ENCODE results near the gene GDPD4. TPM values are rescaled to one million over a fixed set of nuclear protein-coding genes. Genes with fewer than 3 reads are reported as not detected.

GDPD4 gene
- total RNA-seq, 1 experiment from 2014 or later: not detected

- ChIA-PET POLR2A (no interaction called here), CTCF (no interaction called here)
- Histone ChIP-seq H3K9me3 (ENCODE audit: control insufficient read depth, insufficient read depth, low read depth, low read length) (no peaks in the 10 kb centered on the region), H3K4me1 (ENCODE audit: control insufficient read depth, insufficient read depth, low read length) (no peaks in the 10 kb centered on the region), H3K4me3 (ENCODE audit: low read depth in 2 of 2, low read length in 2 of 2) (no peak overlapping the region), H3K27ac (ENCODE audit: low read length) (no peak overlapping the region), H3K27me3 (ENCODE audit: control insufficient read depth, insufficient read depth, low read length) (peaks cover 4% of the 10 kb centered on the region; the same call in 1 of the 2 replicates), H3K36me3 (ENCODE audit: control insufficient read depth, insufficient read depth, low read length) (no peaks in the 10 kb centered on the region)
- BruUV-seq (replicated peaks): no TSS peak
- no peak for DNase-seq (ENCODE audit: low read depth, low spot score)
- ATAC-seq: no peak
- intact Hi-C loops (cut with micrococcal nuclease; ENCODE audit: unreplicated experiment) (no loop called here), in situ Hi-C loops (cut with HindIII; ENCODE audit: low pct_unique_long_range_greater_than_20kb, low sequenced_read_pairs) (no loop called here)
- no peak for TF ChIP-seq SIN3A (IDR thresholded peaks at IDR 0.05; ENCODE audit: borderline replicate concordance, insufficient read depth, low read depth, low read length)
- TF ChIP-seq TCF7L2 (IDR thresholded peaks at IDR 0.05; ENCODE audit: low read depth, low read length): no peak
- TF ChIP-seq REST (IDR thresholded peaks at IDR 0.05; ENCODE audit: insufficient read depth in 1 of 2, low read depth in 2 of 2, low read length in 1 of 2): no peak
- no peak for TF ChIP-seq POLR2AphosphoS5 (IDR thresholded peaks at IDR 0.05; ENCODE audit: low read depth, low read length)
- TF ChIP-seq CTCF (IDR thresholded peaks at IDR 0.05): no peak
Observed at GRCh38 chr11:77230878-77231605, 70.4 kb downstream of the GDPD4 start.

GRCh38 chr11:77223797-77224196, 77.7 kb downstream of the GDPD4 start:
- H3K4me3 ChIP-seq (ENCODE audit: low read depth in 2 of 2, low read length in 2 of 2): no peak overlapping the region
- peaks cover 10% of the 10 kb centered on the region; the same call in 1 of the 2 replicates for H3K27me3 ChIP-seq (ENCODE audit: control insufficient read depth, insufficient read depth, low read length)
- DNase-seq (ENCODE audit: low read depth, low spot score) (no peak), ATAC-seq (no peak)
- H3K27ac ChIP-seq (ENCODE audit: low read length): no peak overlapping the region
- POLR2A ChIA-PET: no interaction called here
- in situ Hi-C loops (cut with HindIII; ENCODE audit: low pct_unique_long_range_greater_than_20kb, low sequenced_read_pairs): no loop called here
- H3K36me3 ChIP-seq (ENCODE audit: control insufficient read depth, insufficient read depth, low read length): no peaks in the 10 kb centered on the region
- BruUV-seq (replicated peaks): no TSS peak
- no peak for TF ChIP-seq REST (IDR thresholded peaks at IDR 0.05; ENCODE audit: insufficient read depth in 1 of 2, low read depth in 2 of 2, low read length in 1 of 2)
- TF ChIP-seq SIN3A (IDR thresholded peaks at IDR 0.05; ENCODE audit: borderline replicate concordance, insufficient read depth, low read depth, low read length): no peak
- TF ChIP-seq TCF7L2 (IDR thresholded peaks at IDR 0.05; ENCODE audit: low read depth, low read length): no peak
- no peak for TF ChIP-seq POLR2AphosphoS5 (IDR thresholded peaks at IDR 0.05; ENCODE audit: low read depth, low read length)
- TF ChIP-seq CTCF (IDR thresholded peaks at IDR 0.05): no peak
- intact Hi-C loops (cut with micrococcal nuclease; ENCODE audit: unreplicated experiment): no loop called here
- H3K9me3 ChIP-seq (ENCODE audit: control insufficient read depth, insufficient read depth, low read depth, low read length): no peaks in the 10 kb centered on the region
- no peaks in the 10 kb centered on the region for H3K4me1 ChIP-seq (ENCODE audit: control insufficient read depth, insufficient read depth, low read length)
- CTCF ChIA-PET: no interaction called here
